HepG2 (cell line): Measurements from ENCODE around the gene PML.

Source experiments
- GABPA ChIP-seq, 2 experiments: IDR thresholded peaks; 2 replicates each; pipeline ENCODE4 v1.6.1; 2011 to 2016; ENCODE audit warnings: low read depth in 2 of 2, low read length in 1 of 2, missing biosample characterization in 1 of 2, missing genetic modification characterization in 1 of 2
- ZBTB1 ChIP-seq: sonication (generic); formaldehyde crosslinking; IDR thresholded peaks from 2 replicates; pipeline ENCODE4 v1.4.0; 2020; ENCODE audit warnings: missing genetic modification reagents, borderline replicate concordance

DNA sequence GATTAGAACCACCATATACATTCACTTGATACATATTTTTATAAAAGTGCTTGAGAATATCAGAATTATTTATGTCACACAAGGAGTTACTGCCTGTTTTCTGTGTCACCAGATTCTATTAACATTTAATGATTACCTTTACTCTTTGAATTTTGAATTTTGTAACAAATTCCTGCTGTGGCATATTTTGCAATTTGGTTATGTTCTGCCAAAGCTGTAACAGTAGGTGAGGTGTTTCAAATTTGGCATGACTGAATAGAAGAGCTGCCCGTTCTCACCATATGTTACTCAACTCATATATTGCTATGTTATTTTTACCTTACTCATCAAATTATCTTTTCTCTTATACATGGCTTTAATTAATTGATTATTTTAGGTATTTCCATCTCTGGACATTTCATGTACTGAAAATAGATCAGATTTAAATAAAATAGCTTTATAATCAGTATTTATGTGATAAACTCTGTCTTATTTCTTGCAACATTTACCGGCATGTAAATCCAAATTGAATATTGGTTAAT is 18.9 kb downstream of the PML start:
- TF ChIP-seq ZBTB1 (CRISPR knock-in tag) (no peak), GABPA (IDR thresholded peaks at IDR 0.05; ENCODE audit: low read depth, low read length) (no peak), GABPA (CRISPR knock-in tag; IDR thresholded peaks at IDR 0.05; ENCODE audit: low read depth) (no peak)
